Measurements from ENCODE around the gene DNMT3L. TPM values are rescaled to one million over a fixed set of nuclear protein-coding genes. Genes with fewer than 3 reads are reported as not detected.

The DNMT3L gene
- total and polyA plus RNA-seq, 10 donors: not detected

GRCh38 chr21:44262338-44263056 is 800 bp upstream of the DNMT3L start:
- intact Hi-C loops (cut with DNase I; ENCODE audit: low total_unique reads): no loop called here
- no peaks in the 10 kb centered on the region for H3K4me1 ChIP-seq
- H3K27me3 ChIP-seq (replicated peaks in 1 of 7): peaks cover 0 to 7% (median 0%) of the 10 kb centered on the region in 7 donors
- DNase-seq: peak; percentile 41
- no peaks in the 10 kb centered on the region for H3K36me3 ChIP-seq
- no peak overlapping the region for H3K27ac ChIP-seq
- WGBS, 5 donors: 80 to 91% (median 86%) methylated on average over 9 to 12 of the region's 12 CpGs
- TF ChIP-seq POLR2AphosphoS5 (IDR thresholded peaks at IDR 0.05) (no peak), POLR2A (IDR thresholded peaks at IDR 0.05) (no peak), CTCF (IDR thresholded peaks at IDR 0.05 in 8 of 11, conservative IDR thresholded peaks at IDR 0.05 in 3 of 11) (no peak)
- H3K4me3 ChIP-seq: no peak overlapping the region
- no peaks in the 10 kb centered on the region for H3K9me3 ChIP-seq

- Histone ChIP-seq H3K27me3 (replicated peaks in 1 of 7) (peaks cover 0 to 7% (median 0%) of the 10 kb centered on the region in 7 donors), H3K9me3 (no peaks in the 10 kb centered on the region), H3K36me3 (no peaks in the 10 kb centered on the region), H3K4me3 (no peak overlapping the region), H3K27ac (no peak overlapping the region), H3K4me1 (no peaks in the 10 kb centered on the region)
- TF ChIP-seq POLR2A (IDR thresholded peaks at IDR 0.05) (no peak), POLR2AphosphoS5 (IDR thresholded peaks at IDR 0.05) (no peak), CTCF (IDR thresholded peaks at IDR 0.05 in 8 of 11, conservative IDR thresholded peaks at IDR 0.05 in 3 of 11) (no peak)
- intact Hi-C loops (cut with DNase I; ENCODE audit: low total_unique reads): no loop called here
- WGBS, 5 donors: 68 to 89% (median 84%) methylated on average over 6 to 19 of the region's 19 CpGs
- DNase-seq: peak; percentile 70
Measured at GRCh38 chr21:44260791-44261631, 686 bp downstream of the DNMT3L start.

GRCh38 chr21:44260066-44260465 is 1.6 kb downstream of the DNMT3L start:
- 55 to 74% (median 59%) methylated on average over 4 of the region's 4 CpGs for WGBS, 5 donors

More at GRCh38 chr21:44260066-44260465, 1.6 kb downstream of the DNMT3L start:
- no peak overlapping the region for H3K27ac ChIP-seq
- H3K27me3 ChIP-seq (replicated peaks in 1 of 7): peaks cover 0 to 13% (median 0%) of the 10 kb centered on the region in 7 donors
- DNase-seq: no peak
- H3K9me3 ChIP-seq: no peaks in the 10 kb centered on the region
- no peak for TF ChIP-seq POLR2AphosphoS5 (IDR thresholded peaks at IDR 0.05)
- no peak for TF ChIP-seq POLR2A (IDR thresholded peaks at IDR 0.05)
- no peak for TF ChIP-seq CTCF (IDR thresholded peaks at IDR 0.05 in 8 of 11, conservative IDR thresholded peaks at IDR 0.05 in 3 of 11)
- H3K4me1 ChIP-seq: no peaks in the 10 kb centered on the region
- intact Hi-C loops (cut with DNase I; ENCODE audit: low total_unique reads): no loop called here
- H3K36me3 ChIP-seq: no peaks in the 10 kb centered on the region
- no peak overlapping the region for H3K4me3 ChIP-seq

Measured in spleen (tissue), 11 donors.